H1 (cell line): Measurements from ENCODE around the gene CRABP2. TPM values are rescaled to one million over a fixed set of nuclear protein-coding genes. Genes with fewer than 3 reads are reported as not detected.

Experiments used
- CTCF ChIA-PET: fragments of 300-600 bp; sonication (Branson Sonifier 250); formaldehyde crosslinking; loops from one replicate; lab custom pipeline; 2021; ENCODE audit not compliant: partially characterized antibody; lab: Charles Lee
- POLR2A ChIA-PET: fragments of 300-600 bp; sonication (Branson Sonifier 250); formaldehyde crosslinking; loops from one replicate; lab custom pipeline; 2021; ENCODE audit warnings: inconsistent platforms; ENCODE audit not compliant: partially characterized antibody; lab: Charles Lee
- DNase-seq, 2 experiments: peaks; one replicate each; pipeline versions ENCODE4 v3.0.0 to v3.0.0-alpha.2; 2010 to 2022; ENCODE audit warnings: low spot score in 2 of 2, low read depth in 1 of 2, mixed read lengths in 1 of 2
- FAIRE-seq: peaks from 2 replicates; lab custom pipeline; 2011; peaks lifted over from hg19 to GRCh38; lab: Jason Lieb, UNC
- H2AFZ ChIP-seq: 2 replicates; pipeline ENCODE4 v1.8.1; 2012; ENCODE audit warnings: low read length, inconsistent platforms
- H2AK5ac ChIP-seq: 2 replicates; pipeline ENCODE4 v1.6.1; 2013; ENCODE audit warnings: low read depth, low read length
- H2BK120ac ChIP-seq: replicated peaks from 2 replicates; pipeline ENCODE3; 2013; ENCODE audit warnings: low read depth, low read length, inconsistent platforms
- H2BK12ac ChIP-seq: 2 replicates; pipeline ENCODE4 v1.6.1; 2013; ENCODE audit warnings: low read depth, low read length
- H2BK15ac ChIP-seq: 2 replicates; pipeline ENCODE4 v1.6.1; 2013; ENCODE audit warnings: low read length
- H2BK20ac ChIP-seq: 2 replicates; pipeline ENCODE4 v1.6.1; 2013; ENCODE audit warnings: low read length
- H2BK5ac ChIP-seq: 2 replicates; pipeline ENCODE4 v1.6.1; 2013; ENCODE audit warnings: low read depth, low read length
- H3K14ac ChIP-seq: 2 replicates; pipeline ENCODE4 v1.6.1; 2013; ENCODE audit warnings: inconsistent platforms; ENCODE audit not compliant: insufficient read length
- H3K18ac ChIP-seq: 2 replicates; pipeline ENCODE4 v1.6.1; 2013; ENCODE audit warnings: low read length; ENCODE audit errors: extremely low read depth
- H3K23ac ChIP-seq: 2 replicates; pipeline ENCODE4 v1.6.1; 2013; ENCODE audit warnings: inconsistent platforms; ENCODE audit not compliant: insufficient read length
- H3K23me2 ChIP-seq: 2 replicates; pipeline ENCODE4 v1.6.1; 2013; ENCODE audit warnings: low read depth, low read length
- H3K27ac ChIP-seq: 2 replicates; pipeline ENCODE4 v1.6.1; 2011; ENCODE audit warnings: low read depth, low read length, inconsistent platforms
- H3K27me3 ChIP-seq, 4 experiments: replicated peaks in 1 of 4; 1 replicate in 1 of 4; 2 replicates in 3 of 4; pipeline versions ENCODE4 v1.6.1 to v1.8.1; 2011 to 2013; ENCODE audit warnings: low read length in 3 of 4, mild to moderate bottlenecking in 3 of 4, inconsistent platforms in 2 of 4, mixed read lengths in 2 of 4, moderate library complexity in 1 of 4; ENCODE audit not compliant: control insufficient read depth in 3 of 4, insufficient read depth in 3 of 4; ENCODE audit errors: extremely low read depth in 1 of 4
- H3K36me3 ChIP-seq, 4 experiments: 2 replicates each; pipeline versions ENCODE4 v1.6.1 to v1.8.1; 2011 to 2013; ENCODE audit warnings: mild to moderate bottlenecking in 4 of 4, low read length in 3 of 4, moderate library complexity in 2 of 4, control low read depth in 1 of 4, inconsistent platforms in 1 of 4; ENCODE audit not compliant: insufficient read depth in 4 of 4, control insufficient read depth in 2 of 4
- H3K4ac ChIP-seq: replicated peaks from 2 replicates; pipeline ENCODE3; 2013; ENCODE audit warnings: low read length, low read depth, mixed read lengths, inconsistent platforms; ENCODE audit not compliant: insufficient read length
- H3K4me1 ChIP-seq, 4 experiments: replicated peaks in 1 of 4; 1 replicate in 1 of 4; 2 replicates in 3 of 4; pipeline versions ENCODE4 v1.6.1 to v1.8.1; 2011 to 2013; ENCODE audit warnings: low read length in 3 of 4, inconsistent platforms in 2 of 4, mixed read lengths in 1 of 4; ENCODE audit not compliant: insufficient read depth in 4 of 4, control insufficient read depth in 3 of 4
- H3K4me2 ChIP-seq, 2 experiments: 2 replicates each; pipeline versions ENCODE4 v1.6.1 to v1.8.1; 2011 to 2013; ENCODE audit warnings: low read depth in 2 of 2, low read length in 2 of 2, control low read depth in 1 of 2, inconsistent platforms in 1 of 2, mild to moderate bottlenecking in 1 of 2; ENCODE audit not compliant: insufficient read depth in 1 of 2
- H3K4me3 ChIP-seq, 4 experiments: fragments of 200-600, 300-600 bp in 1 of 4; sonication (generic), shearing (Covaris generic), sonication (Bioruptor Twin) in 1 of 4; 2 replicates each; pipeline versions ENCODE4 v1.5.1 to v1.8.1; 2011 to 2016; ENCODE audit warnings: low read length in 4 of 4, low read depth in 3 of 4, control low read depth in 2 of 4, inconsistent platforms in 2 of 4, mild to moderate bottlenecking in 2 of 4, mixed read lengths in 1 of 4, moderate library complexity in 1 of 4; ENCODE audit not compliant: insufficient read depth in 2 of 4; ENCODE audit errors: extremely low read depth in 1 of 4
- H3K56ac ChIP-seq: replicated peaks from 2 replicates; pipeline ENCODE3; 2013; ENCODE audit warnings: low read depth, mild to moderate bottlenecking, mixed read lengths, low read length, inconsistent platforms; ENCODE audit not compliant: insufficient read length
- H3K79me1 ChIP-seq: 2 replicates; pipeline ENCODE4 v1.6.1; 2013; ENCODE audit warnings: low read depth, low read length, control low read depth
- H3K79me2 ChIP-seq, 2 experiments: 2 replicates each; pipeline versions ENCODE4 v1.6.1 to v1.8.1; 2012 to 2013; ENCODE audit warnings: low read length in 2 of 2, mild to moderate bottlenecking in 2 of 2, inconsistent platforms in 1 of 2; ENCODE audit not compliant: insufficient read depth in 2 of 2, control insufficient read depth in 1 of 2
- H3K9ac ChIP-seq, 4 experiments: replicated peaks in 1 of 4; 1 replicate in 1 of 4; 2 replicates in 3 of 4; pipeline versions ENCODE4 v1.6.1 to v1.8.1; 2011 to 2013; ENCODE audit warnings: low read depth in 3 of 4, low read length in 3 of 4, control low read depth in 2 of 4, mild to moderate bottlenecking in 2 of 4, moderate library complexity in 2 of 4, inconsistent platforms in 1 of 4; ENCODE audit errors: extremely low read depth in 1 of 4
- H3K9me3 ChIP-seq, 2 experiments: 2 replicates each; pipeline versions ENCODE4 v1.6.1 to v1.8.1; 2012 to 2013; ENCODE audit warnings: mild to moderate bottlenecking in 2 of 2, moderate library complexity in 2 of 2, control low read depth in 1 of 2, inconsistent platforms in 1 of 2, low read depth in 1 of 2, low read length in 1 of 2, mixed read lengths in 1 of 2; ENCODE audit not compliant: insufficient read depth in 2 of 2
- H4K20me1 ChIP-seq, 2 experiments: replicated peaks in 1 of 2; 2 replicates each; pipeline versions ENCODE3 to v1.8.1; 2011 to 2013; ENCODE audit warnings: inconsistent platforms in 2 of 2, low read length in 2 of 2, mild to moderate bottlenecking in 1 of 2; ENCODE audit not compliant: insufficient read depth in 2 of 2, control insufficient read depth in 1 of 2
- H4K5ac ChIP-seq: 2 replicates; pipeline ENCODE4 v1.6.1; 2013; ENCODE audit warnings: low read length, low read depth, mixed read lengths, inconsistent platforms; ENCODE audit not compliant: insufficient read length
- H4K8ac ChIP-seq: 2 replicates; pipeline ENCODE4 v1.8.0; 2013; ENCODE audit warnings: mild to moderate bottlenecking, moderate library complexity, low read length, inconsistent platforms; ENCODE audit not compliant: insufficient read depth; ENCODE audit errors: extremely low read depth
- H4K91ac ChIP-seq: replicated peaks from 2 replicates; pipeline ENCODE3; 2013; ENCODE audit warnings: low read length, mixed read lengths, inconsistent platforms; ENCODE audit not compliant: insufficient read length
- CBX8 ChIP-seq: fragments of 300-800, 300-1000 bp; sonication (generic); IDR thresholded peaks from 2 replicates; pipeline ENCODE4 v1.7.1; 2016; ENCODE audit warnings: low read depth, low read length, borderline replicate concordance
- GABPA ChIP-seq: IDR thresholded peaks from 2 replicates; pipeline ENCODE4 v1.6.1; 2011; ENCODE audit warnings: mild to moderate bottlenecking, low read length, moderate library complexity, borderline replicate concordance; ENCODE audit not compliant: insufficient read depth
- HDAC2 ChIP-seq, 2 experiments: fragments of 300-600 bp in 1 of 2; sonication (generic) in 1 of 2; IDR thresholded peaks; 2 replicates each; pipeline ENCODE4 v1.6.1; 2011 to 2012; ENCODE audit warnings: low read depth in 2 of 2, low read length in 2 of 2, mild to moderate bottlenecking in 2 of 2, moderate library complexity in 2 of 2, borderline replicate concordance in 1 of 2, inconsistent platforms in 1 of 2
- MAX ChIP-seq: IDR thresholded peaks from 2 replicates; pipeline ENCODE4 v1.6.1; 2012; ENCODE audit warnings: inconsistent platforms
- POLR2AphosphoS5 ChIP-seq: IDR thresholded peaks from 2 replicates; pipeline ENCODE4 v1.6.1; 2011; ENCODE audit warnings: low read depth, low read length
- RBBP5 ChIP-seq: IDR thresholded peaks from 2 replicates; pipeline ENCODE4 v1.7.1; 2012; ENCODE audit warnings: low read depth, mild to moderate bottlenecking, inconsistent platforms, low read length, moderate library complexity, borderline replicate concordance
- WGBS, 2 experiments: shearing (Covaris generic) in 1 of 2; methylation state at CpG; one replicate each; pipeline versions ENCODE4 v1.1.6 to v1.1.7; 2013 to 2015; ENCODE audit warnings: low lambda C conversion rate in 2 of 2, mixed read lengths in 2 of 2, inconsistent platforms in 1 of 2, low coverage in 1 of 2, missing lambda C conversion rate in 1 of 2; ENCODE audit not compliant: insufficient replicate concordance in 2 of 2, insufficient coverage in 1 of 2, insufficient read length in 1 of 2; ENCODE audit errors: extremely low coverage in 1 of 2, missing lambda C conversion rate in 1 of 2; 5-methylcytosine and 5-hydroxymethylcytosine counted together
- polyA plus RNA-seq, 7 experiments: library from polyadenylated mRNA; depleted of rRNA in 3 of 7; stranded (reverse) in 5 of 7; unstranded in 2 of 7; fragments of >200 nt in 5 of 7; fragments of 200-250 nt in 2 of 7; gene quantifications; 1 replicate in 5 of 7; 2 replicates in 1 of 7; 4 replicates in 1 of 7; pipeline versions ENCODE4 v1.2.1 to v1.2.3, GENCODE V29; 2011 to 2013; ENCODE audit warnings: missing spikeins in 2 of 7, mixed read lengths in 2 of 7
- total RNA-seq: library from RNA; stranded (reverse); fragmentation: NEBNext Ultra II Directional; extraction: Animal tissue kit (Norgen Biotek cat#: 25700); gene quantifications from 2 replicates; pipeline ENCODE4 v1.2.1, GENCODE V29; 2021

CRABP2 gene
- total and polyA plus RNA-seq, 2 of the 8 experiments (the other 6 are each of a cell fraction or from before 2014, with no cell fraction given), result 69.2 to 119 TPM

GRCh38 chr1:156706657-156707416, 1.5 kb upstream of the CRABP2 start:
- peak overlapping the region; percentile 85 for H4K8ac ChIP-seq
- no peak overlapping the region for H2AFZ ChIP-seq
- H3K4me1 ChIP-seq, result peaks cover 30 to 64% (median 48%) of the 10 kb centered on the region in 4 experiments
- H3K14ac ChIP-seq, result no peak overlapping the region
- peak overlapping the region; percentile 55 for H3K56ac ChIP-seq
- H3K9ac ChIP-seq, result peak overlapping the region in 3 of 4 experiments; percentile 26 to 60 (median 59); a peak in 5 of 7 replicates
- DNase-seq (peak in 1 of 2 experiments; percentile 58), FAIRE-seq (no peak)
- peak overlapping the region; percentile 95 for H4K5ac ChIP-seq
- H2BK12ac ChIP-seq, result peak overlapping the region; percentile 96; the same call in 1 of the 2 replicates
- H3K4me2 ChIP-seq, result peak overlapping the region; percentile 77 to 94
- peak overlapping the region; percentile 79 for H3K27ac ChIP-seq
- H4K20me1 ChIP-seq, result peaks cover 4 to 10% of the 10 kb centered on the region in 2 experiments
- peaks cover 0 to 3% (median 0%) of the 10 kb centered on the region in 4 experiments; a peak in 1 of 8 replicates for H3K36me3 ChIP-seq
- ChIA-PET CTCF (interaction anchor here (0.5 to 66.0 kb wide), 16 partner anchors 2 to 184 kb away, joined by 3 to 4284 read pairs (median 8); partner anchors contain the start of genes BCAN, CRABP2, HDGF and INSRR), POLR2A (interaction anchor here (0.6 to 16.9 kb wide), 22 partner anchors 9 to 848 kb away, joined by 3 to 530 read pairs (median 6); partner anchors contain the start of genes HDGF, ISG20L2, METTL25B and MRPL24)
- peak overlapping the region; percentile 50 to 80 (median 70) for H3K4me3 ChIP-seq
- peak overlapping the region; percentile 99 for H4K91ac ChIP-seq
- peaks cover 0 to 19% (median 8%) of the 10 kb centered on the region in 4 experiments; a peak in 4 of 7 replicates for H3K27me3 ChIP-seq
- peaks cover 7 to 24% of the 10 kb centered on the region in 2 experiments; a peak in 2 of 4 replicates for H3K79me2 ChIP-seq
- H3K79me1 ChIP-seq, result no peaks in the 10 kb centered on the region
- peak overlapping the region; percentile 81; the same call in 1 of the 2 replicates for H2BK15ac ChIP-seq
- no peak overlapping the region for H3K23ac ChIP-seq
- H3K9me3 ChIP-seq, result no peaks in the 10 kb centered on the region
- peak overlapping the region; percentile 86 for H3K18ac ChIP-seq
- H2BK120ac ChIP-seq, result peak overlapping the region; percentile 45
- peaks cover 31% of the 10 kb centered on the region; the same call in 1 of the 2 replicates for H3K23me2 ChIP-seq
- H3K4ac ChIP-seq, result peak overlapping the region; percentile 97
- peak overlapping the region; percentile 45; the same call in 1 of the 2 replicates for H2AK5ac ChIP-seq
- TF ChIP-seq RBBP5 (peak; percentile 54; the same call in 1 of the 2 replicates), GABPA (0 out of 2 replicates have a peak, but pooled peaks have one; percentile 51), POLR2AphosphoS5 (no peak), MAX (peak; percentile 86), HDAC2 (IDR thresholded peaks at IDR 0.05; ENCODE audit: borderline replicate concordance in 1 of 2, low read depth in 2 of 2, low read length in 2 of 2) (0 out of 4 replicates have a peak, but pooled peaks of 1 of the 2 experiments have one; percentile 35), CBX8 (no peak)
- WGBS, 2 experiments, result 2% methylated on average over 29 of the region's 29 CpGs; no CpG with 5 or more reads in 1 of the 2 experiments
- H2BK20ac ChIP-seq, result peak overlapping the region; percentile 95
- H2BK5ac ChIP-seq, result peak overlapping the region; percentile 99
